Endodermal cell (in vitro differentiated cells): ENCODE results near the gene KMT2E. TPM values are rescaled to one million over a fixed set of nuclear protein-coding genes. Genes with fewer than 3 reads are reported as not detected.

Experiments
- DNase-seq: peaks from one replicate; pipeline ENCODE4 v3.0.0-alpha.2; 2017
- H3K27ac ChIP-seq: 2 replicates; pipeline ENCODE4 v1.5.1; 2013; ENCODE audit warnings: mild to moderate bottlenecking, low read depth, low read length, moderate library complexity
- H3K27me3 ChIP-seq: 2 replicates; pipeline ENCODE4 v1.6.1; 2013; ENCODE audit warnings: mild to moderate bottlenecking, low read length, moderate library complexity; ENCODE audit not compliant: insufficient read depth, control insufficient read depth, poor library complexity, severe bottlenecking
- H3K36me3 ChIP-seq: 2 replicates; pipeline ENCODE4 v1.7.0; 2013; ENCODE audit warnings: mild to moderate bottlenecking, low read length, moderate library complexity; ENCODE audit not compliant: control insufficient read depth, insufficient read depth
- H3K4me1 ChIP-seq: one replicate; pipeline ENCODE4 v1.7.0; 2013; ENCODE audit warnings: low read length; ENCODE audit not compliant: control insufficient read depth, insufficient read depth
- H3K4me3 ChIP-seq: 2 replicates; pipeline ENCODE4 v1.5.1; 2013; ENCODE audit warnings: mild to moderate bottlenecking, low read length, moderate library complexity
- H3K9ac ChIP-seq: 2 replicates; pipeline ENCODE4 v1.6.1; 2013; ENCODE audit warnings: mild to moderate bottlenecking, low read length, moderate library complexity; ENCODE audit not compliant: poor library complexity, severe bottlenecking; ENCODE audit errors: extremely low read depth
- H3K9me3 ChIP-seq: 2 replicates; pipeline ENCODE4 v1.6.1; 2013; ENCODE audit warnings: mild to moderate bottlenecking, low read length, moderate library complexity; ENCODE audit not compliant: control insufficient read depth
- H3K27ac Mint-ChIP-seq: 2 replicates; pipeline ENCODE4 v1.8.0; 2020; ENCODE audit warnings: mixed read lengths
- H3K27me3 Mint-ChIP-seq: 2 replicates; pipeline ENCODE4 v1.8.0; 2021; ENCODE audit warnings: mild to moderate bottlenecking, mixed read lengths; ENCODE audit not compliant: insufficient read depth
- H3K36me3 Mint-ChIP-seq: 2 replicates; pipeline ENCODE4 v1.8.0; 2020; ENCODE audit warnings: low read depth, mixed read lengths
- H3K4me1 Mint-ChIP-seq: 2 replicates; pipeline ENCODE4 v1.8.0; 2020; ENCODE audit warnings: mixed read lengths
- H3K4me3 Mint-ChIP-seq: 2 replicates; pipeline ENCODE4 v1.8.0; 2020; ENCODE audit warnings: mild to moderate bottlenecking, moderate library complexity, mixed read lengths
- H3K9me3 Mint-ChIP-seq: 2 replicates; pipeline ENCODE4 v1.8.0; 2020; ENCODE audit warnings: mild to moderate bottlenecking, mixed read lengths
- WGBS, 2 experiments: methylation state at CpG; one replicate each; pipeline versions ENCODE4 v1.1.5 to v1.1.7; 2013; ENCODE audit warnings: missing lambda C conversion rate in 2 of 2, mixed read lengths in 1 of 2; ENCODE audit not compliant: insufficient coverage in 1 of 2, insufficient read length in 1 of 2; 5-methylcytosine and 5-hydroxymethylcytosine counted together
- total RNA-seq, 2 donors: library from RNA; stranded (reverse); fragmentation: NEBNext Ultra II Directional in 1 of 2; extraction: Animal tissue kit (Norgen Biotek cat#: 25700) in 1 of 2; gene quantifications; 2 replicates in 1 of 2; 3 replicates in 1 of 2; pipeline ENCODE4 v1.2.1, GENCODE V29; 2021
- TF ChIP-seq, protein P1 (sequence below): fragments of 200-600 bp; sonication (generic); conservative IDR thresholded peaks from 2 replicates; pipeline ENCODE4 v1.5.0; 2021; ENCODE audit warnings: antibody characterized with exemption, mild to moderate bottlenecking

KMT2E gene
- total RNA-seq, 2 donors from 2014 or later, result 65.7 to 70.4 TPM

DNA sequence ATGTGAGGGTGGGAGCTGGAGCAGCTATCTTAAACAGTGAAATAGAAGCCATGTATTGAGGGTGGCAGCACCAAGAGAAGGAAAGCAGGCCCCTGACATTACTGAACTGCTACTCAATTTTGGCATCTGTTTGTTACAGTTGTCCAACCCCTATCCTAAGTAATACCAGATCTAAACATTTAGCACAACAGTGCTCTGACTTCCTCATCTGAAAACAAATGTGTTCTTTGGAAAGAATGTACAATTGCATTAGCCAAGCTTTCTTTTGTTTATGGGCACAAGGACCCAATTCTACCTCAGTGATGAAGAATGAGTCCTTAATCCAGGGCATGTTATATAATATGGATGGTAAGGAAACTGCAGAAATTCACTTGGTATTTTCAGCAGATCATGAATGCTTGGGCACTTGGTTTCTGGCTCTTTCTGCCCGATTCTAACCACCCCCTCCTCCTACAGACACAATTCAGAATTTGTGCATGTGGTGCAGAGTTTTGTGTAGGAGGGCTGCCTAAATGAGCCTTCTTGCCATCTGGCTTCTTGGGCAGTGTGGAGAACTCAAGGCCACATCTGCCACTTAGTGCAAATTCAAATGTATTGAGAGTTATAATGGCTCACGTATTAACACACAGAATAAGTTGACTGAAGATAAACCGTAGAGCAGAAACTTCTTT is 36.9 kb upstream of the KMT2E start:
- WGBS, 2 experiments, result 60 to 100% methylated on average over 1 to 3 of the region's 3 CpGs
- TF ChIP-seq, protein P1, sequence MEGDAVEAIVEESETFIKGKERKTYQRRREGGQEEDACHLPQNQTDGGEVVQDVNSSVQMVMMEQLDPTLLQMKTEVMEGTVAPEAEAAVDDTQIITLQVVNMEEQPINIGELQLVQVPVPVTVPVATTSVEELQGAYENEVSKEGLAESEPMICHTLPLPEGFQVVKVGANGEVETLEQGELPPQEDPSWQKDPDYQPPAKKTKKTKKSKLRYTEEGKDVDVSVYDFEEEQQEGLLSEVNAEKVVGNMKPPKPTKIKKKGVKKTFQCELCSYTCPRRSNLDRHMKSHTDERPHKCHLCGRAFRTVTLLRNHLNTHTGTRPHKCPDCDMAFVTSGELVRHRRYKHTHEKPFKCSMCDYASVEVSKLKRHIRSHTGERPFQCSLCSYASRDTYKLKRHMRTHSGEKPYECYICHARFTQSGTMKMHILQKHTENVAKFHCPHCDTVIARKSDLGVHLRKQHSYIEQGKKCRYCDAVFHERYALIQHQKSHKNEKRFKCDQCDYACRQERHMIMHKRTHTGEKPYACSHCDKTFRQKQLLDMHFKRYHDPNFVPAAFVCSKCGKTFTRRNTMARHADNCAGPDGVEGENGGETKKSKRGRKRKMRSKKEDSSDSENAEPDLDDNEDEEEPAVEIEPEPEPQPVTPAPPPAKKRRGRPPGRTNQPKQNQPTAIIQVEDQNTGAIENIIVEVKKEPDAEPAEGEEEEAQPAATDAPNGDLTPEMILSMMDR, result no peak
- Mint-ChIP-seq H3K27me3 (no peaks in the 10 kb centered on the region), H3K9me3 (no peaks in the 10 kb centered on the region), H3K36me3 (peaks cover 9% of the 10 kb centered on the region), H3K4me3 (no peak overlapping the region), H3K4me1 (peaks cover 30% of the 10 kb centered on the region), H3K27ac (peak overlapping the region; percentile 46)
- Histone ChIP-seq H3K9ac (no peak overlapping the region), H3K4me3 (no peak overlapping the region), H3K4me1 (peaks cover 11% of the 10 kb centered on the region), H3K27me3 (no peaks in the 10 kb centered on the region), H3K27ac (no peak overlapping the region), H3K36me3 (peaks cover 10% of the 10 kb centered on the region), H3K9me3 (no peaks in the 10 kb centered on the region)
- DNase-seq, result no peak

DNA sequence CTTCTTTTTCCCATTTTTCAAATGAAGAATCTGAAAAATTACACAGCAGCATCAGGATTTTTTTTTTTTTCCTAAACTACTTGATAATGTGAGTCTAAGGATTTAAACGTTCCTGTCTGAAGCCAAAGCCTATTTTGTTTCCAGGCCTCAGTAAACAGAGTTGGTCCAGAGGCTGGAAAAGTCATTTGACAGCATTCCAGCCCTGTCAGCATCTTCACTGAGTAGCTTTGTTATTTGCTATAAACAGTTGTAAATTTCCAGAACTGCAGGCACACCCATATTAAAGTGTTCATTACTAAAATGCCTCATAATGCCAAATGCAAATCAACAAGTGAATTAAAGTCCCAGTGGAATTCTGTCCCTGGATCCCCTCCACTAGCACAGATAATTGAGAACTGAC is 35.5 kb upstream of the KMT2E start:
- H3K36me3 Mint-ChIP-seq, result peaks cover 8% of the 10 kb centered on the region
- H3K4me3 Mint-ChIP-seq, result no peak overlapping the region
- no peak overlapping the region for H3K9ac ChIP-seq

DNA sequence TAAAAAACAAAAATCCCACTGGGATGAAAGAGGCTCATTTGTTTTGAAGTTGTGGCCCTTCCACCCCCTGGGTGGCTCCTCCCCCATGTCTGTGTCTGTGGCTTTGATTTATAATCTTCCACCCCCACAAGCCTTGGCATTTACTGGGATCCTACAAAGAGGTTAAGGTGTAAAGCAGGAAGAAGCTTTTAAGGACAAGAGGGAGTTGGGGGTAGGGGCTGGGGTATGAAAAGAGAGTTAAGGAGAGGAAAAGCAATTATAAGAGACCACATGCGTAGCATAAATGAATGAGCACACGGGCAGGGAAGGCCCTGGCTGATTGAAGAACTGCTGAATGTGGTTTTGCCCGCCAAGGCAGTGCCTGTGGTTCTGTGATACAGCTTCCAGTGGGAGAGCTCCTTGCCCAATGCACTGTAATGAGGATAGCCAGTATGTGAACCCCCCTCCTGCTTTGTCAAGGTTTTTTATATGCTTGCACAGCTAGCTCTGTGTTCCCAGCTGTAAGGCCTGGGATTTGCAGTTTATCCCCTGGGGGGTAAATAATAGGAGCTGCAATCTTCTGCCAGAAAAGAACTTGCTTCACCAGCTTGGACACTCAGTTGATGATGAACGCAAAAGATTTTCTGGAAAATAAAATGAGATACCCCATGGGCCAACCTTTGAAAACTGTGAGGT is 34.7 kb upstream of the KMT2E start:
- Histone ChIP-seq H3K36me3 (peaks cover 10% of the 10 kb centered on the region), H3K27ac (peak overlapping the region; percentile 84), H3K4me1 (peaks cover 16% of the 10 kb centered on the region), H3K9me3 (no peaks in the 10 kb centered on the region), H3K4me3 (no peak overlapping the region), H3K9ac (no peak overlapping the region), H3K27me3 (no peaks in the 10 kb centered on the region)
- Mint-ChIP-seq H3K9me3 (no peaks in the 10 kb centered on the region), H3K4me1 (peaks cover 45% of the 10 kb centered on the region), H3K27me3 (no peaks in the 10 kb centered on the region), H3K27ac (peak overlapping the region; percentile 90), H3K36me3 (peaks cover 4% of the 10 kb centered on the region), H3K4me3 (peak overlapping the region; percentile 36)
- peak; percentile 77 for DNase-seq
- TF ChIP-seq, protein P1, result no peak
- 17 to 32% methylated on average over 4 of the region's 4 CpGs for WGBS, 2 experiments

More for the DNA sequence above, 35.5 kb upstream of the KMT2E start:
- Mint-ChIP-seq H3K4me1 (peaks cover 43% of the 10 kb centered on the region), H3K27ac (no peak overlapping the region), H3K9me3 (no peaks in the 10 kb centered on the region), H3K27me3 (no peaks in the 10 kb centered on the region)
- peaks cover 10% of the 10 kb centered on the region for H3K36me3 ChIP-seq
- no peaks in the 10 kb centered on the region for H3K27me3 ChIP-seq
- no peaks in the 10 kb centered on the region for H3K9me3 ChIP-seq
- TF ChIP-seq, protein P1, result no peak
- WGBS, 2 experiments, result 58% methylated on average over 1 of the region's 1 CpG; no CpG with 5 or more reads in 1 of the 2 experiments
- no peak for DNase-seq
- no peak overlapping the region for H3K4me3 ChIP-seq
- H3K27ac ChIP-seq, result no peak overlapping the region
- H3K4me1 ChIP-seq, result peaks cover 15% of the 10 kb centered on the region
